Activated T-cell treated with anti-CD3 and anti-CD28 coated beads, Interleukin-2, amount 50 U/mL, for 72 hours (primary cell): ENCODE measurements around the gene SART3. TPM values are rescaled to one million over a fixed set of nuclear protein-coding genes. Genes with fewer than 3 reads are reported as not detected.
A peak's percentile ranks its signal among the peaks of the same experiment; 100 is the strongest.

ENCODE experiments used
- ATAC-seq, 2 donors: fragments of 150-1000 bp; cut with Tn5 transposase; replicated peaks in 1 of 2; 2 replicates each; pipeline ENCODE4 v1.10.0; 2021; ENCODE audit warnings: moderate library complexity in 2 of 2, mild to moderate bottlenecking in 1 of 2
- DNase-seq, 2 donors: peaks; one replicate each; pipeline ENCODE4 v3.0.0; 2021 to 2022; ENCODE audit warnings: mixed read lengths in 1 of 2
- H3K27ac Mint-ChIP-seq: one replicate; pipeline ENCODE4 v1.8.0; 2022; ENCODE audit warnings: mild to moderate bottlenecking, moderate library complexity, mixed read lengths
- H3K27me3 Mint-ChIP-seq: one replicate; pipeline ENCODE4 v1.8.0; 2022; ENCODE audit warnings: low read depth, mixed read lengths
- H3K36me3 Mint-ChIP-seq, 2 donors: one replicate each; pipeline ENCODE4 v1.8.0; 2022; ENCODE audit warnings: mixed read lengths in 2 of 2, mild to moderate bottlenecking in 1 of 2; ENCODE audit not compliant: insufficient read depth in 2 of 2
- H3K4me1 Mint-ChIP-seq: one replicate; pipeline ENCODE4 v1.8.0; 2022; ENCODE audit warnings: low read depth, mixed read lengths
- H3K4me3 Mint-ChIP-seq, 2 donors: one replicate each; pipeline ENCODE4 v1.8.0; 2022; ENCODE audit warnings: mild to moderate bottlenecking in 2 of 2, mixed read lengths in 2 of 2, moderate library complexity in 2 of 2
- H3K9me3 Mint-ChIP-seq, 2 donors: one replicate each; pipeline ENCODE4 v1.8.0; 2022; ENCODE audit warnings: mixed read lengths in 2 of 2
- total RNA-seq, 2 donors: library from RNA; stranded (reverse); gene quantifications; one replicate each; pipeline ENCODE4 v1.2.3, GENCODE V29; 2022

The SART3 gene
- 10 to 100 TPM; 75.7 to 78.8 TPM for total RNA-seq

DNA sequence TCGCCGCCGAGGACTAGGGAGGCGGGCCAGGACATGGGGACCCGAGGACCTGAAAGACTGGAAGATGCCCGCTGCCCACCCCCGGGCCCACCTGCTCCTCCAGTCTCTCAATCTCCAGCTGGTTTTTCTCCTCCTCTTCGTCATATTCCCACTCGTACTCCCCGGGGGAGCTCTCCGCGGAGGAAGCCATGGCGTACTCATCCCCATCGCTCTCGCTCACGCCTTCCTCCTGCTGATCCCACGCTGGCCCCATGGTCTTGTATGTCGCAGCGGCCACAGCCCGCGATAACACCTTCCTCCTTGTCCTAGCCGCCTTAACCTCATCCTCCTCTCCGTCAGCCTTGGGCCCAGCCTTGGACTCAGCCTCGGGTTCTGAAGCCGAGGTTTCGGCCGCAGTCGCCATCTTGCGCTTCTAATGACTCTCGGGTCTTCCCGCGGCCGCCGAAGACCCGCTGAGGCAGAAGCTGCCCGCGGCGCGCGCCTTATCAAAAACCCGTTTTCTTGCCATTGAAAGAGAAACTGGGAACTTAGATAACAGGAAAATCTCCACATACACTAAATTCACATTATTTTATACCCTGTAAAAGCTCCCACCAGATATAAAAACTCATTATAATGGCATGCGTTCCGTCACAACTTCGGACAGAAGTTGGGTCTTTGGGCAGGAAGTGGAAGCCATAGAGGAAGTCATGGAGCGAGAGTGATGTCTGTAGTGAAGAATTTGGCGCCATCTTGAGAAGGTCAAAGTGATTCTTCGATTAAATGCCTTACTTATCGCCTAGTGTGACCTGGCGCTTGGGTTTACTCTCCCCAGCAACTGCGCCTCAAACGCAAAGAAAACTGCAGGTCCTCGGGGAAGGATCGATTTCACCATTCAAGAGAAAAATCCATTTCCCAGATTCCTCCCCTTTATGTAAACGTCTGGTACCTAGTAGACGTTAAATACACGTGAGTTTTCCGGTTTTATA, at the start of gene SART3:
TSS of gene SART3 (minus strand) at position 422 of the 968 bp plus-strand sequence. CDS start at position 403, 19 bp downstream.
- Mint-ChIP-seq H3K36me3 (peaks cover 13 to 15% of the 10 kb centered on the region in 2 donors), H3K9me3 (no peaks in the 10 kb centered on the region), H3K4me3 (peak within 1 kb of the TSS; percentile 95 to 96), H3K27ac (peak within 1 kb of the TSS; percentile 100), H3K4me1 (peaks cover 65% of the 10 kb centered on the region), H3K27me3 (no peaks in the 10 kb centered on the region)
- ATAC-seq (peak; percentile 45 to 50), DNase-seq (peak; percentile 83 to 89)

DNA sequence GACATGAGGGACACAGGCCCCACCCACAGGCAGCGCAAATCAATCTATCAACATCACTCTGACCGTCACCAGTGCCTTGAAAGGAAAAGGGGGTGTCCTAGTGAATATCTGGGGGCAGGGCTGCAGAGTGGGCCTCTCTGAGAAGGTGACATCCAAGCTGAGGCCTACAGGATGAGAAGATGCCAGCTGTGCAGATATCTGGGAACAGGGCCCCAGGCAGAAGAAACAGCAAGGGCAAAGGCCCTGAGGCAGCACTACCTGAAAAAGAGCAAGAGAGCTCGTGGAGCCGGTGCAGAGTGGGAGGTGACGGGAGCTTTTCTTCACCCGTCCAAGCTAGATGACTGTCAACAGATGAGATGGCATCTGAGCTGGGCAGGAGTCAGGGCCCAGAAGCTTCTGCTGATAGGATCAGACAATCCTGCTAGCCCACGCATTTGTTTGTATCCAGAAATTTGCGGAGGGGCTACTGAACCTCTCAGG, 49.4 kb upstream of the SART3 start:
- H3K36me3 Mint-ChIP-seq = peaks cover 0 to 2% of the 10 kb centered on the region in 2 donors
- H3K9me3 Mint-ChIP-seq = no peaks in the 10 kb centered on the region
- no peak overlapping the region for H3K4me3 Mint-ChIP-seq
- no peak for ATAC-seq
- no peaks in the 10 kb centered on the region for H3K27me3 Mint-ChIP-seq
- peaks cover 33% of the 10 kb centered on the region for H3K4me1 Mint-ChIP-seq
- DNase-seq = no peak
- H3K27ac Mint-ChIP-seq = no peak overlapping the region

- ATAC-seq = no peak
- Mint-ChIP-seq H3K36me3 (peaks cover 0 to 2% of the 10 kb centered on the region in 2 donors), H3K4me3 (no peak overlapping the region), H3K9me3 (no peaks in the 10 kb centered on the region), H3K27me3 (no peaks in the 10 kb centered on the region), H3K27ac (no peak overlapping the region), H3K4me1 (peaks cover 28% of the 10 kb centered on the region)
- DNase-seq = no peak
Observed at GRCh38 chr12:108609537-108610335, 48.8 kb upstream of the SART3 start.

DNA sequence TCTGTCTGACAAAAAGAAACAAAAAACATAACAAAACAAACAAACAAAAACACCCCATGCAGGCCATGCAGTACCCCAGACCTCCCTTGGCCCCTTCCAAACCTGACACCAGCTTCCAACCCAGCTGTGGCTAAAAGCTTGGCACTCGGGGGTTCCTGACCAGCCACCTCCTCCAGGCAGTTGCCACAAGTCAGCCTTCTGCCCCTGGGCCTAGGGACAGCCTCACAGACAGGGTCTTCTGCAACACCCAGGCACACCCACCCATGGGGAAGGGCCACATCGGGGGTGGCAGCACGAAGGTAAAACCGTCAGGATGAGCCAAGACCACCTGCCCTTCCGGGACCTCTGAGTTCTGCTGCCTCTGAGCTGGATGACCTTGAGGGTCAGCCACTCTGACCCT, 47.6 kb upstream of the SART3 start:
- no peaks in the 10 kb centered on the region for H3K27me3 Mint-ChIP-seq
- no peak for DNase-seq
- ATAC-seq = no peak
- no peak overlapping the region for H3K4me3 Mint-ChIP-seq
- no peaks in the 10 kb centered on the region for H3K36me3 Mint-ChIP-seq
- H3K4me1 Mint-ChIP-seq = peaks cover 21% of the 10 kb centered on the region
- H3K27ac Mint-ChIP-seq = no peak overlapping the region
- H3K9me3 Mint-ChIP-seq = no peaks in the 10 kb centered on the region

GRCh38 chr12:108607981-108608600, 47.1 kb upstream of the SART3 start:
- Mint-ChIP-seq H3K27ac (no peak overlapping the region), H3K36me3 (no peaks in the 10 kb centered on the region), H3K27me3 (no peaks in the 10 kb centered on the region), H3K4me3 (no peak overlapping the region), H3K4me1 (peaks cover 16% of the 10 kb centered on the region), H3K9me3 (no peaks in the 10 kb centered on the region)
- no peak for ATAC-seq
- DNase-seq = no peak

- DNase-seq = no peak
- Mint-ChIP-seq H3K27me3 (no peaks in the 10 kb centered on the region), H3K4me3 (no peak overlapping the region), H3K9me3 (no peaks in the 10 kb centered on the region), H3K4me1 (peaks cover under 1% of the 10 kb centered on the region), H3K27ac (peak overlapping the region; percentile 90), H3K36me3 (no peaks in the 10 kb centered on the region)
- no peak for ATAC-seq
Observed at GRCh38 chr12:108606492-108606891, 45.5 kb upstream of the SART3 start.

GRCh38 chr12:108605690-108606406, 44.9 kb upstream of the SART3 start:
- Mint-ChIP-seq H3K27ac (peak overlapping the region; percentile 90), H3K4me3 (no peak overlapping the region), H3K4me1 (no peaks in the 10 kb centered on the region), H3K27me3 (no peaks in the 10 kb centered on the region), H3K9me3 (no peaks in the 10 kb centered on the region), H3K36me3 (no peaks in the 10 kb centered on the region)
- ATAC-seq = no peak
- DNase-seq = no peak

- ATAC-seq = no peak
- no peaks in the 10 kb centered on the region for H3K36me3 Mint-ChIP-seq
- DNase-seq = no peak
- no peak overlapping the region for H3K4me3 Mint-ChIP-seq
- H3K27ac Mint-ChIP-seq = peak overlapping the region; percentile 76
- no peaks in the 10 kb centered on the region for H3K4me1 Mint-ChIP-seq
- H3K9me3 Mint-ChIP-seq = no peaks in the 10 kb centered on the region
- no peaks in the 10 kb centered on the region for H3K27me3 Mint-ChIP-seq
Observed at GRCh38 chr12:108605000-108605689, 44.2 kb upstream of the SART3 start.

GRCh38 chr12:108604208-108604941, 43.4 kb upstream of the SART3 start:
- DNase-seq = no peak
- Mint-ChIP-seq H3K27me3 (no peaks in the 10 kb centered on the region), H3K27ac (peak overlapping the region; percentile 14), H3K9me3 (no peaks in the 10 kb centered on the region), H3K4me3 (no peak overlapping the region), H3K4me1 (no peaks in the 10 kb centered on the region), H3K36me3 (no peaks in the 10 kb centered on the region)
- ATAC-seq = no peak

DNA sequence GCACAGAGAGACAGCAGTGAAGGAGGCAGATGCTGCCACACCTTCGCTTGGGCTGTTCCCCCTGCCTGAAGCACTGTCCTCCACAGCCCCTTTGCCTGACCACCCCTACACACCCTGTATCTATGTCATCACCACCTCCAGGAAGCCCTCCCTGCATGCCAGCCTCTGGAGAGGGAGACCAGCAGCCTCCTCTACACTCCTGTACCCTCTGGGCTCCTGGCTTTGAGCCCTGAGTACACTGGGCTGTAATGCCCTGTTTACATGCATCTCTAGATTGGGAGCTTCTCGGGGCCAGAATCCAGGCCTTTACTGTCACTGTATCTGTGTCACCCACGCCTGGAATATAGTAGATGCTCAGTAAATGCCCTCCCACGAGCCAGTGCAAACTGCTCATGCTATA, 42.8 kb upstream of the SART3 start:
- Mint-ChIP-seq H3K27me3 (no peaks in the 10 kb centered on the region), H3K27ac (no peak overlapping the region), H3K4me1 (no peaks in the 10 kb centered on the region), H3K4me3 (no peak overlapping the region), H3K36me3 (no peaks in the 10 kb centered on the region), H3K9me3 (no peaks in the 10 kb centered on the region)
- no peak for DNase-seq
- no peak for ATAC-seq

DNA sequence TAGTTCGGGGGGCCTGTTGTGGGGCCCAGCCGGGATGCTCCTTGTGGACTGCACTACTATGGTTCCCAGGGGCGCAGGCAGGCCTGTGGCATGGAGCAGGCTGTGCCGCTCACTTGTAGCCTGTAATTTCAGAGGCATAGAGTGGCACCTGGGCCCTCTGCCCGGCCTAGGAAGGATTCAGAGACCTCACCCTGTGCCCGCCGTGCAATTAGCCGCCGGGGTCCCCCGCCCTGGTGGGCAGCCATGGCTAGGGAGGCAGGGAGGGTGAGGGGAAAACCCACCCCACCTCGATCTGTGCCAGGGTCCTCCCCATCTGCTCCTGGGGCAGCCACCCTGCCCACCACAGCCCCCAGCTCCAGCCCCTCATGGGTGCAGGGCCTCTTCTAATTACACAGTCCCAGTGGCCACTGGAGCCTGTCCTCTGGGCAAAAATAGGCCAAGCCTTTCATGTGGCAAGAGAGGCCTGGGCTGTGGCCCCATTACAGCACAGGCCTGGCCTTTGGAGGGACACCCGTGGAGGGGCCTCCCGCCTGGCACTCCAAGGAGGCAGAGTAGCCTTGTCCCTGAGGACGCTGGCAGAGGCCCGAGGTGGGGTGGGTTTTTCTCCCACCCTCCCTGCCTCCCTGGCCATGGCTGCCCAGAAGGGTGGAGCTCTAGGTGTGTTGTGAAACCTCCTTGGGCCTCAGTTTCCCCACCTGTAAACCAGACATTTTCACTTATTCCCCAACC, 42.2 kb upstream of the SART3 start:
- no peaks in the 10 kb centered on the region for H3K4me1 Mint-ChIP-seq
- ATAC-seq (no peak), DNase-seq (no peak)
- H3K4me3 Mint-ChIP-seq = no peak overlapping the region
- no peaks in the 10 kb centered on the region for H3K9me3 Mint-ChIP-seq
- H3K36me3 Mint-ChIP-seq = no peaks in the 10 kb centered on the region
- no peaks in the 10 kb centered on the region for H3K27me3 Mint-ChIP-seq
- H3K27ac Mint-ChIP-seq = no peak overlapping the region
